GM21529 (cell line): ENCODE measurements around the gene CCDC183.

ENCODE experiments used
- ATAC-seq: cut with Tn5 transposase; IDR thresholded peaks from one replicate; pipeline ENCODE4 v1.9.1; 2021; ENCODE audit not compliant: unreplicated experiment

Gene CCDC183

DNA sequence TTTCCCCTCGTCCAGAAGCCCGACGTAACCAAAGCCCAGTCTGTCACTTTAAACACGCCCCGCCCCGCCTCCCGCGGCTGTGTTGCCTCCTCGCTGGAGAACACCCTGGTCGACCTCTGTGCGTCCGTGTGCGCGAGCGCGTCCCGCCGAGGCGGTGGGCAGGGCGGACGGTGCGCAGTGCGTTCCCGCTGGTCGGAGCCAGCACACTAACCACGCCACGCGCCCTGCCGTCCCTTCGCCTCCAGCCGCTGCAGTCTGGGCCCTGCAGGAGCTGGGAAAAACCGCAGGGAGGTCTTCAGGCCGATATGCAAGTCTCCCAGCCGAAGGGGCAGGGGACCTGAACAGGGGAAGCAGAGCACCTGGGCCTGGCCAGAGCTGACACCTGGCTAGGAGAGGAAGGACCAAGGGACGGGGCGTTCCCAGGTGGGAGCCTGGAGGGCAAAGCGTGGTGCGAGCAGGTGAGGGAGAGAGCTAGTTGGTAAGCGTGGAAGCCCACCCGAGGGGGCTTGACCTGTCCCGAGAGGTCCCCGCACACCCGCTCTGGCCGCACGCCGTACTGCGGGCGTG is 51.8 kb downstream of the CCDC183 start:
- no peak for ATAC-seq

DNA sequence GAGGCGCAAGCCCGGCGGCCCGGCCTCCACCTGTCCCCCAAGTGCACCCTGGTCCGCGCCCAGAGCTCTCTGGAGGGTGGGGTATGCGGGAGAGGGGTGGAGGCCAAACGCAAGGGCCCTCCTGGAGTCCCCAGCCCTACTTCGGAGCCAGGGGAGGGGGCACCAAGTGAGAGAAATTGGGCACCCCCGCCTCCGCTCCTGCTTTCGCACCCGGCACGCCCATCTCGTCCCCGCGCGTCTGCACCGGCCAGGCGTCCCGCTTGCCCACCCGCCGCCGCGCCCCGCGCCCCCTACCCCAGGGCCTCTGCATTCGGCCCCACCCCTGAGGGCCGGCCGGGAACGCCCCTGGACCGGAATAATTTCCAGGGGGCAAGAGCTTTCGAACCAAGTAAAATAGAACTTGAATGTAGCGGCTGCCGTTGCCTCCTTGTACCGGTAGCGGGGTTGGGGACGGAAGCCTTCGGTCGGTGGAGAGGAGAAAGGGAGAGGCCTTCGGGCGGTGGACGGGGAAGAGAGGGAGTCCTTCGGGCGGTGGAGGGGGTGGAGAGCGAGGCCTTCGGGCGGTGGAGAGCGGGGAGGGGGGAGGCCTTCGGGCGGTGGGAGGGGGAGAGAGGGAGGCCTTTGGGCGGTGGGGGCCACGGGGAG is 52.4 kb downstream of the CCDC183 start:
- ATAC-seq, result peak; percentile 4

DNA sequence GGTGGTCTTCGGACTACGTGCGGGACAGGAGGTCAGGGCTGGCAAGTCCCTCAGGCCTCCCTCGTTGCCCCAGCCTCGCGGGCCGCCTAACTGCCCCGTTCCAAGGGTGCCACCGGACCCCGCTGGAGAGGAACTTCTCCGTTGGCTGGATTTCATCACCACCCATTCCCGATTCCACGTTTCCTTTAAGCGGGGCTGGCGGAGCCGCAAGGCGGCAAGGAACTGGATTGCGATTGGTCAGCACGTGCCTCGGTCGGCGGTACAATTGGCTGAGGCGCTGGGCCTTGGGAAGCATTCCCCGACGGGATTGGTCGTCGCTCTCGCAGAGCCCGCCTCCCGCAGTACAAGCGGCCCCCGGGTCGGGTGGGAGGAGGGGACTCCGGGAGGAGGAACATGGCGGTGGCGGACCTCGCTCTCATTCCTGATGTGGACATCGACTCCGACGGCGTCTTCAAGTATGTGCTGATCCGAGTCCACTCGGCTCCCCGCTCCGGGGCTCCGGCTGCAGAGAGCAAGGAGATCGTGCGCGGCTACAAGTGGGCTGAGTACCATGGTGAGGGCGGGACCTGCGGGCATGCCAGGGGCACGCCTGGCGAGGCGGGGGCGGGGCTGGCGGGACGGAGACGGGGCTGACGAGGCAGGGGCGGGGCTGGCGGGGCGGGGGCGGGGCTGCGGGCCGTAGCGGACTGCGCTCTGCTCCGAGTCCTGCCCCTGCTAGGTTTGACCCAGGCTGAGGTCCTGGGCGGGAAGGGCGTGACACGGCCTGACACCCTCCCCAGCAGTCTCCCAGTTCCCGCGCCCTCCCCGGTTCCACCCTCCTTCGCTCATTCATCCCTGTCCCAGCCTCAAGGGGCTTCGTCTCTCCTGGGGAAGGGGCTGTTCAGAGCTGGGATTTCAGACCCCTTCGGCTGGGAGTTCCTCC is 53.2 kb downstream of the CCDC183 start, which contains the start of gene PHPT1:
PHPT1 (plus strand) TSS at position 372 of the 922 bp plus-strand sequence; CDS start at position 394, 22 bp downstream.
- ATAC-seq, result peak; percentile 79

- no peak for ATAC-seq
Observed at GRCh38 chr9:136849960-136850865, 54.1 kb downstream of the CCDC183 start.

DNA sequence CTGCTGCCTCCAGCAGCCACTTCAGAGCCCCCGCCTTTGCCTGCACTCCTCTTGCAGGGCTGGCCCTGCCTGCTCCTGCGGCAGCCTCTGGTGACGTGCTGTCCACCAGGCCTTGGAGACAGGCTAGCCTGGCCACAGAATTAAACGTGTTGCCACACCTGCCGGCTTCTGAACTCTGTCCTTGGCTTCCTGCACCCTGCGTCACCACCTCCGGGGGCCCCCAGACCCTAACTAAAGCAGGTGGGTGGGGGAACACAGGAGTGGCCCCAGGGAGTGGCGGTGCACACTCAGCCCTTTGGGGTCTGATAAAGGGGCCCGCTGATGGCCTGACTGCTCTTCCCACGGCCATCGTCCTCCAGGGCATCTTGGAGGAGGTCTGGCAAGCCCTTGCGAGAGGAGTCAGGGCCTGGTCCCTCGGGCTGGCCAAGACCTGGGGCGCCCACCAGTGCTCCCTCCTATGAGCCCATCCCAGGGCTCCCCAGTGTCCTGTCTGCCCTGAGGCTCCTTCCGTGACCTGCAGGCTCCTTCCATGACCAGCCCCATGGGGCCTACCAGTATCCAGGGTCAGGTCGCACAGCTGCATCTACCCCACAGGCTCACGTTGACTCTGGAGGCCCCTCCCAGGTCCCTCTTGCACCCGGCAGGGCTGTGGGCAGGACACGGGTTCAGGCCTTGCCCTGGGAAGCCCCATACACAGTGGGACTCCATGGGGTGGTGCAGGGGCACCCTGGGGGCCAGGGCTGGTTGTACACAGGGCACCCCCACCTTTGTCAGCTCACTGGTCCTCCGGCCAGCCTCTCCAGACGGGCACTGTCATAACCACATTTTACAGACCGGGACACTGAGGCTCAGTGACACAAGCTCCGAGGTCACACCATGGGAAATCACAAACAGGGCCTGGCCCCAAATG is 55.0 kb downstream of the CCDC183 start:
- no peak for ATAC-seq

- no peak for ATAC-seq
Observed at GRCh38 chr9:136851941-136852663, 56.0 kb downstream of the CCDC183 start, which contains the start of gene MAMDC4. TSS of gene MAMDC4 (plus strand) at chr9:136852346. CDS start at chr9:136852417, 71 bp downstream.

GRCh38 chr9:136852664-136853595 is 56.8 kb downstream of the CCDC183 start:
- ATAC-seq, result no peak

GRCh38 chr9:136853596-136854112 is 57.5 kb downstream of the CCDC183 start:
- no peak for ATAC-seq

- ATAC-seq, result no peak
Observed at GRCh38 chr9:136854113-136854841, 58.1 kb downstream of the CCDC183 start.

DNA sequence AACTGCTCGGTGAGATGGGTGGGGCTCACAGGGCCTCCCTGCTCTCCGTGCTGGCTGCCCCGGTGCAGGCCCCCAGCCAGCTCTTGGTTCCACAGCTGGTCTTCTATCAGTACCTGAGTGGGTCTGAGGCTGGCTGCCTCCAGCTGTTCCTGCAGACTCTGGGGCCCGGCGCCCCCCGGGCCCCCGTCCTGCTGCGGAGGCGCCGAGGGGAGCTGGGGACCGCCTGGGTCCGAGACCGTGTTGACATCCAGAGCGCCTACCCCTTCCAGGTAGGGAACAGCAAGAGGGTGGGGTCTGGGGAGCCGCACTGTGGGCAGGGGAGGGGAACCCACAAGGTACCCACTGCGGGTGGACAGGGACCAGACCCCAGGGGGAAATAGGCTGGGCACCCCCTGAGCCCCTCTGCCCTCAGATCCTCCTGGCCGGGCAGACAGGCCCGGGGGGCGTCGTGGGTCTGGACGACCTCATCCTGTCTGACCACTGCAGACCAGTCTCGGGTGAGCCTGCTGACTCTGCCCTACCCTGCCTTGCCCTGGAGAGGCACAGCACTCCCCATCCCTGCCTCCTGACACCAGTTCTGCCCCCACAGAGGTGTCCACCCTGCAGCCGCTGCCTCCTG is 58.8 kb downstream of the CCDC183 start:
- no peak for ATAC-seq

- ATAC-seq, result no peak
Observed at GRCh38 chr9:136855461-136856078, 59.4 kb downstream of the CCDC183 start.

- no peak for ATAC-seq
Observed at GRCh38 chr9:136856079-136856476, 59.9 kb downstream of the CCDC183 start.

- no peak for ATAC-seq
Observed at GRCh38 chr9:136856541-136857141, 60.5 kb downstream of the CCDC183 start.

- ATAC-seq, result no peak
Observed at GRCh38 chr9:136857166-136857565, 61.0 kb downstream of the CCDC183 start.
